RWPE1 (cell line): Measurements from ENCODE around the gene RNF26.

Source experiments
- CTCF ChIA-PET: fragments of 350-600 bp; sonication (Branson Sonifier 250); formaldehyde crosslinking; extraction: SDS; loops from one replicate; lab custom pipeline; 2021; lab: Yijun Ruan, JAX
- POLR2A ChIA-PET: fragments of 400-600 bp; formaldehyde crosslinking; extraction: SDS; loops from one replicate; lab custom pipeline; 2020; ENCODE audit warnings: antibody characterized with exemption; ENCODE audit not compliant: low non-redundant PET; lab: Yijun Ruan, JAX
- DNase-seq: peaks from one replicate; pipeline ENCODE4 v3.0.0; 2012; ENCODE audit warnings: low spot score
- H3K27ac ChIP-seq: fragments of 450-650 bp; 2 replicates; pipeline ENCODE4 v1.5.1; 2017
- CTCF ChIP-seq: fragments of 450-650 bp; conservative IDR thresholded peaks from 2 replicates; pipeline ENCODE4 v1.5.1; 2017; ENCODE audit warnings: low read depth, mild to moderate bottlenecking

RNF26 gene

DNA sequence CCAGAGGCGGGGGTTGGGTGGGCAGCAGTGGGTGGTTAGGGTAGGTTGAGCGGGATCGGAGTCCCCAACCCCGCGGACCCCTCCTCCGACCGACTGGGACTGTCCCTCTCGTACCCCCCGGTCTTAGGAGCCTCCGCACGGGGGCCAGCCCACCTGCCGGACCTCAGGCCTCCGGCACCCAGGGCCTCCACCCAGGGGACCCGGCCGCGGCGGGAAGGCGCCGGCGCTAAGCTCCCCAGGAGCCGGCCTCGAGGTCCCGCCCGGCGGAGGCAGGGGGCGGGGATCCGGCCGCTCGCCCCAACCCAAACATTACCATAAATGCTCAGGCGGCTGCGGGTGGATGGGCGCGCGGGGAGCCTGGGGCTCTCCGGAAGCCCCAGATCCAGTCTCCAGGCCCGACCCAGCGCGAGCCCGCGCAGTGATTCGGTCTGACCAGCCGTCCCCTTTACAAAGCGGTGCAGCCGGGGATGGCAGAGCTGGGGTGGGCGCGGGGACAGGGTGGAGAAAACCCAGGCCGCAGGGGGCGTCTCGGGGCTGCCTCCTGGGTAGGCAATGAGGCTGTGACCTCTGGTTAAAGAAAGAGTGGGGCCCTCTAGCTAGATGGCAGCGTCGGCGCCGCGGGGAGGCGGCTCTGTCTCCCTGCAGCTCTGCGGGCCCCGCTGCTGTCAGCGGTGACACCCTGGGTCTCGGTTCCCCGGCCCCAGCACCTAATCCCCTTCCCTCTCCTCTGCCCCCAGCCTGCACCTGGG is 13.4 kb upstream of the RNF26 start:
- H3K27ac ChIP-seq = peak overlapping the region; percentile 58
- CTCF ChIA-PET = interaction anchor here (0.5 to 4.4 kb wide), 10 partner anchors 8 to 902 kb away, joined by 3 to 28 read pairs (median 4); partner anchors contain the start of gene USP2
- TF ChIP-seq CTCF = no peak
- no peak for DNase-seq
- POLR2A ChIA-PET = no interaction called here

GRCh38 chr11:119322360-119322739 is 12.0 kb upstream of the RNF26 start:
- POLR2A ChIA-PET = no interaction called here
- DNase-seq = no peak
- no peak for TF ChIP-seq CTCF
- CTCF ChIA-PET = interaction anchor here (0.5 to 4.4 kb wide), 11 partner anchors 15 to 568 kb away, joined by 3 to 28 read pairs (median 4); no protein-coding TSS in a partner anchor
- H3K27ac ChIP-seq = no peak overlapping the region

DNA sequence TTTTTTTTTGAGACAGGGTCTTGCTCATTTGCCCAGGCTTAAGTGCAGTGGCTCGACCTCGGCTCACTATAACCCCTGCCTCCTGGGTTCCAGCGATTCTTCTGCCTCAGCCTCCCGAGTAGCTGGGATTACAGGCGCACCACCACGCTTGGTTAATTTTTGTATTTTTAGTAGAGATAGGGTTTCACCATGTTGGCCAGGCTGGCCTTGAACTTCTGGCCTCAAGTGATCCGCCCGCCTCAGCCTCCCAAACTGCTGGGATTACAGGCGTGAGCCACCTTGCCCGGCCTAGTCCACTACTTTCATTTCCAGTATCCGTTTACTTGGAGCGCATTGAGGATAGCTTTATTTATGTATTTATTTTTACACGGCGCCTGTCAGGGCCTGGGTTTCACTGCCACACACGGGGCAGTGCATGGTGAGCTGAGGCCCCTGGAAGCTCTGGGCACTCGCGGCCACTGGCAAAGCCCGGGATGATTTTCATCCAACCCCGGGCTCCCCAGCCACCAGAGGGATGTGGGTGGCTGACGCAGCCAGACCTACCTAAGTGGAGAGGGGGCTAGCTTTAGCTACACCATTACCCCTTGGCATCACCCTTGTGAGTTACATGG is 11.3 kb upstream of the RNF26 start:
- ChIA-PET CTCF (interaction anchor here (0.5 to 4.4 kb wide), 16 partner anchors 9 to 568 kb away, joined by 3 to 28 read pairs (median 3); partner anchors contain the start of gene C1QTNF5), POLR2A (no interaction called here)
- no peak for TF ChIP-seq CTCF
- no peak for DNase-seq
- H3K27ac ChIP-seq = no peak overlapping the region

- peak; percentile 83 for TF ChIP-seq CTCF
- POLR2A ChIA-PET = no interaction called here
These were observed 10.7 kb upstream of the RNF26 start for GRCh38 chr11:119323532-119324033.

GRCh38 chr11:119324189-119324588 is 10.1 kb upstream of the RNF26 start:
- ChIA-PET CTCF (interaction anchor here (0.6 to 4.4 kb wide), 10 partner anchors 10 to 982 kb away, joined by 3 to 28 read pairs (median 4); no protein-coding TSS in a partner anchor), POLR2A (no interaction called here)
- DNase-seq = no peak
- TF ChIP-seq CTCF = no peak
- no peak overlapping the region for H3K27ac ChIP-seq

More at GRCh38 chr11:119323532-119324033, 10.7 kb upstream of the RNF26 start:
- H3K27ac ChIP-seq = no peak overlapping the region
- CTCF ChIA-PET = interaction anchor here (0.6 to 4.4 kb wide), 15 partner anchors 9 to 369 kb away, joined by 3 to 28 read pairs (median 4); partner anchors contain the start of gene C1QTNF5
- DNase-seq = peak; percentile 73

GRCh38 chr11:119329320-119329719 is 5.0 kb upstream of the RNF26 start:
- DNase-seq = no peak
- TF ChIP-seq CTCF = no peak
- POLR2A ChIA-PET = no interaction called here
- H3K27ac ChIP-seq = no peak overlapping the region
- CTCF ChIA-PET = no interaction called here
